ENCODE measurements around the gene C14orf132.
A peak's percentile ranks its signal among the peaks of the same experiment; 100 is the strongest.

C14orf132 gene

DNA sequence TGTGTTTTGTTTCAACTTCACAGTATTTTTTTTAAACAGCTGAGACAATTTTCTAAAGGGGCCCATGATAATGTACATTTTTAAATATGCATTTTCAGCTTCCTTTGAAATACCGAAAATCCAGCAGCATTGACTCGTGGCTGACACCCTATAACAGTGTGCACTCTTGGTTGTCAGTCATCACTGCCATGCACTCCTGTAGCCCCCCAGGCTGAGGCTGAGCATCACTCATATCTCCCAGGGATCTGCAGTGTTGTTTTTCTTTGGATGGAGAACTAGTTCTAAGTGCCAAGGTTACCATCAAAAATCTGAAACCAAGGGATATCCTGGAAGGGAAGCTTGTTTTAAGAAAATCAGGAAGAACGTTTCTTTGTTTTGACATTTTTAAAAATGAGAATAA is 81.2 kb downstream of the C14orf132 start:
- TF ChIP-seq, protein P1, sequence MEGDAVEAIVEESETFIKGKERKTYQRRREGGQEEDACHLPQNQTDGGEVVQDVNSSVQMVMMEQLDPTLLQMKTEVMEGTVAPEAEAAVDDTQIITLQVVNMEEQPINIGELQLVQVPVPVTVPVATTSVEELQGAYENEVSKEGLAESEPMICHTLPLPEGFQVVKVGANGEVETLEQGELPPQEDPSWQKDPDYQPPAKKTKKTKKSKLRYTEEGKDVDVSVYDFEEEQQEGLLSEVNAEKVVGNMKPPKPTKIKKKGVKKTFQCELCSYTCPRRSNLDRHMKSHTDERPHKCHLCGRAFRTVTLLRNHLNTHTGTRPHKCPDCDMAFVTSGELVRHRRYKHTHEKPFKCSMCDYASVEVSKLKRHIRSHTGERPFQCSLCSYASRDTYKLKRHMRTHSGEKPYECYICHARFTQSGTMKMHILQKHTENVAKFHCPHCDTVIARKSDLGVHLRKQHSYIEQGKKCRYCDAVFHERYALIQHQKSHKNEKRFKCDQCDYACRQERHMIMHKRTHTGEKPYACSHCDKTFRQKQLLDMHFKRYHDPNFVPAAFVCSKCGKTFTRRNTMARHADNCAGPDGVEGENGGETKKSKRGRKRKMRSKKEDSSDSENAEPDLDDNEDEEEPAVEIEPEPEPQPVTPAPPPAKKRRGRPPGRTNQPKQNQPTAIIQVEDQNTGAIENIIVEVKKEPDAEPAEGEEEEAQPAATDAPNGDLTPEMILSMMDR (IDR thresholded peaks at IDR 0.05; ENCODE audit: low read depth, low read length, missing control alignments): no peak
- in situ Hi-C loops (cut with HindIII; ENCODE audit: low pct_ligation_motif_present, low sequenced_read_pairs): no loop called here
- H3K27me3 ChIP-seq (replicated peaks): no peaks in the 10 kb centered on the region
- H3K4me3 ChIP-seq (ENCODE audit: low read depth, low read length): no peak overlapping the region
- no peaks in the 10 kb centered on the region for H3K36me3 ChIP-seq (replicated peaks)
- no peak for DNase-seq
- no peak overlapping the region for H3K27ac ChIP-seq

GRCh38 chr14:96120941-96121340 is 81.8 kb downstream of the C14orf132 start:
- TF ChIP-seq, protein P1 (IDR thresholded peaks at IDR 0.05; ENCODE audit: low read depth, low read length, missing control alignments): no peak
- in situ Hi-C loops (cut with HindIII; ENCODE audit: low pct_ligation_motif_present, low sequenced_read_pairs): no loop called here
- no peak for DNase-seq

GRCh38 chr14:96121660-96122395 is 82.7 kb downstream of the C14orf132 start:
- DNase-seq: peak; percentile 65

More at GRCh38 chr14:96120941-96121340, 81.8 kb downstream of the C14orf132 start:
- no peak overlapping the region for H3K4me3 ChIP-seq (ENCODE audit: low read depth, low read length)
- H3K27ac ChIP-seq: no peak overlapping the region
- no peaks in the 10 kb centered on the region for H3K27me3 ChIP-seq (replicated peaks)
- H3K36me3 ChIP-seq (replicated peaks): no peaks in the 10 kb centered on the region

GRCh38 chr14:96122496-96122895 is 83.3 kb downstream of the C14orf132 start:
- TF ChIP-seq, protein P1 (IDR thresholded peaks at IDR 0.05; ENCODE audit: low read depth, low read length, missing control alignments): no peak
- peak; percentile 47 for DNase-seq
- no peaks in the 10 kb centered on the region for H3K36me3 ChIP-seq (replicated peaks)
- no peaks in the 10 kb centered on the region for H3K27me3 ChIP-seq (replicated peaks)
- no peak overlapping the region for H3K4me3 ChIP-seq (ENCODE audit: low read depth, low read length)
- H3K27ac ChIP-seq: peak overlapping the region; percentile 84
- in situ Hi-C loops (cut with HindIII; ENCODE audit: low pct_ligation_motif_present, low sequenced_read_pairs): no loop called here

More at GRCh38 chr14:96121660-96122395, 82.7 kb downstream of the C14orf132 start:
- Histone ChIP-seq H3K27ac (peak overlapping the region; percentile 84), H3K27me3 (replicated peaks) (no peaks in the 10 kb centered on the region), H3K4me3 (ENCODE audit: low read depth, low read length) (no peak overlapping the region), H3K36me3 (replicated peaks) (no peaks in the 10 kb centered on the region)
- TF ChIP-seq, protein P1 (IDR thresholded peaks at IDR 0.05; ENCODE audit: low read depth, low read length, missing control alignments): no peak
- in situ Hi-C loops (cut with HindIII; ENCODE audit: low pct_ligation_motif_present, low sequenced_read_pairs): no loop called here

- in situ Hi-C loops (cut with HindIII; ENCODE audit: low pct_ligation_motif_present, low sequenced_read_pairs): no loop called here
- no peak for DNase-seq
Observed at GRCh38 chr14:96125536-96125935, 86.4 kb downstream of the C14orf132 start.

More at GRCh38 chr14:96125536-96125935, 86.4 kb downstream of the C14orf132 start:
- Histone ChIP-seq H3K36me3 (replicated peaks) (no peaks in the 10 kb centered on the region), H3K27ac (no peak overlapping the region), H3K4me3 (ENCODE audit: low read depth, low read length) (no peak overlapping the region), H3K27me3 (replicated peaks) (no peaks in the 10 kb centered on the region)
- TF ChIP-seq, protein P1 (IDR thresholded peaks at IDR 0.05; ENCODE audit: low read depth, low read length, missing control alignments): no peak
